Measurements from ENCODE around the gene DEPDC1B.

Gene DEPDC1B

DNA sequence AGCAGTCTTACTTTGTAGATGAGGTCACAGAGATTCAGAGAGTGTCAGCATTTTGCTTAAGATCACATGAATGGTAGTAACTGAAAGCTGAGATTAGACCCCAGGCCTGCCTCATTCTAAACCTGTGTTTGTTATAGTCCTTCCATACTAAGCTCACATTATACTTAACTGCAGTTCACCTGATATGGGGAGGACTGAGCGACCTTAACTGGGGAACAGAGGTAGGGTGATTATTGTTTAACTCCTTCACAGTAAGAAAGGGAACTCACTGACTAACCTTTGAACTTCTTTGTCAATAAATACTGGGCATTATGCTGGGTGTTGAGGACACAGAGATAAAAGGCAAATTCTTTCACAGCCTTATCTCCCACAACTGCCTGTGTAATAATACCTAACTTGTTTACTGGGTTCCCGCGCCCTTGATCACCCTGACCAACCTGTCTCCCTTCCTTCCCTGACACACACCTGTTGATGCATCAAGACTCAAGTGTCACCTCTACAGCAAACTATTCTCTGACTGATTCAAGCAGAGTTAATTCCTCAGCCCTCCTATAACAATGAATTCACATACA, 27.2 kb downstream of the DEPDC1B start:
- no peaks in the 10 kb centered on the region for H3K27me3 ChIP-seq (replicated peaks)
- DNase-seq = no peak
- H3K27ac ChIP-seq = no peak overlapping the region
- in situ Hi-C loops (cut with HindIII; ENCODE audit: low pct_ligation_motif_present, low sequenced_read_pairs) = no loop called here
- H3K36me3 ChIP-seq (replicated peaks) = no peaks in the 10 kb centered on the region
- no peak overlapping the region for H3K4me3 ChIP-seq (ENCODE audit: low read depth, low read length)
- TF ChIP-seq, protein P1, sequence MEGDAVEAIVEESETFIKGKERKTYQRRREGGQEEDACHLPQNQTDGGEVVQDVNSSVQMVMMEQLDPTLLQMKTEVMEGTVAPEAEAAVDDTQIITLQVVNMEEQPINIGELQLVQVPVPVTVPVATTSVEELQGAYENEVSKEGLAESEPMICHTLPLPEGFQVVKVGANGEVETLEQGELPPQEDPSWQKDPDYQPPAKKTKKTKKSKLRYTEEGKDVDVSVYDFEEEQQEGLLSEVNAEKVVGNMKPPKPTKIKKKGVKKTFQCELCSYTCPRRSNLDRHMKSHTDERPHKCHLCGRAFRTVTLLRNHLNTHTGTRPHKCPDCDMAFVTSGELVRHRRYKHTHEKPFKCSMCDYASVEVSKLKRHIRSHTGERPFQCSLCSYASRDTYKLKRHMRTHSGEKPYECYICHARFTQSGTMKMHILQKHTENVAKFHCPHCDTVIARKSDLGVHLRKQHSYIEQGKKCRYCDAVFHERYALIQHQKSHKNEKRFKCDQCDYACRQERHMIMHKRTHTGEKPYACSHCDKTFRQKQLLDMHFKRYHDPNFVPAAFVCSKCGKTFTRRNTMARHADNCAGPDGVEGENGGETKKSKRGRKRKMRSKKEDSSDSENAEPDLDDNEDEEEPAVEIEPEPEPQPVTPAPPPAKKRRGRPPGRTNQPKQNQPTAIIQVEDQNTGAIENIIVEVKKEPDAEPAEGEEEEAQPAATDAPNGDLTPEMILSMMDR (IDR thresholded peaks at IDR 0.05; ENCODE audit: low read depth, low read length, missing control alignments) = no peak

GRCh38 chr5:60671899-60672692, 27.9 kb downstream of the DEPDC1B start:
- in situ Hi-C loops (cut with HindIII; ENCODE audit: low pct_ligation_motif_present, low sequenced_read_pairs) = no loop called here

DNA sequence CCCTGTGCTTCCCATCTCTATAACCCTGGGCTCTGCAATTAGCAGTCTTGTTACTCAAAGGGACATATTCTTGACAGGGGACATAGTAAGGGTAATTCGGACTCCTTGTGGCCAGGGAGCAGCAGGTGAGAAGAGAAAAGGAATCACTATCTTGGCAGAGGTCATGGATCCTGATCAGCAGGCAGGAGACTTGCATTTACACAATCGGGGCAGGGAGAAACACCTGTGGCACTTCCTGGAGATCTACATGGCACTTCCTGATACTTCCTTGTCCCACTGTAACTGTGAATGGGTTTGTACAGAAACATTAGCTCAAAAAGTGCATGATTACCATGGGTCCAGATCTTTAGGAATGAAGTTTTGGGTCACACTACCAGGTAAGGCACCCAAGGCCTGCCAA, 29.2 kb downstream of the DEPDC1B start:
- H3K27me3 ChIP-seq (replicated peaks) = no peaks in the 10 kb centered on the region
- TF ChIP-seq, protein P1 (IDR thresholded peaks at IDR 0.05; ENCODE audit: low read depth, low read length, missing control alignments) = no peak
- H3K36me3 ChIP-seq (replicated peaks) = no peaks in the 10 kb centered on the region
- no peak overlapping the region for H3K4me3 ChIP-seq (ENCODE audit: low read depth, low read length)
- in situ Hi-C loops (cut with HindIII; ENCODE audit: low pct_ligation_motif_present, low sequenced_read_pairs) = no loop called here
- no peak for DNase-seq
- no peak overlapping the region for H3K27ac ChIP-seq

More at GRCh38 chr5:60671899-60672692, 27.9 kb downstream of the DEPDC1B start:
- H3K4me3 ChIP-seq (ENCODE audit: low read depth, low read length) = no peak overlapping the region
- no peak for DNase-seq
- TF ChIP-seq, protein P1 (IDR thresholded peaks at IDR 0.05; ENCODE audit: low read depth, low read length, missing control alignments) = no peak
- H3K27ac ChIP-seq = no peak overlapping the region
- H3K27me3 ChIP-seq (replicated peaks) = no peaks in the 10 kb centered on the region
- no peaks in the 10 kb centered on the region for H3K36me3 ChIP-seq (replicated peaks)

DNA sequence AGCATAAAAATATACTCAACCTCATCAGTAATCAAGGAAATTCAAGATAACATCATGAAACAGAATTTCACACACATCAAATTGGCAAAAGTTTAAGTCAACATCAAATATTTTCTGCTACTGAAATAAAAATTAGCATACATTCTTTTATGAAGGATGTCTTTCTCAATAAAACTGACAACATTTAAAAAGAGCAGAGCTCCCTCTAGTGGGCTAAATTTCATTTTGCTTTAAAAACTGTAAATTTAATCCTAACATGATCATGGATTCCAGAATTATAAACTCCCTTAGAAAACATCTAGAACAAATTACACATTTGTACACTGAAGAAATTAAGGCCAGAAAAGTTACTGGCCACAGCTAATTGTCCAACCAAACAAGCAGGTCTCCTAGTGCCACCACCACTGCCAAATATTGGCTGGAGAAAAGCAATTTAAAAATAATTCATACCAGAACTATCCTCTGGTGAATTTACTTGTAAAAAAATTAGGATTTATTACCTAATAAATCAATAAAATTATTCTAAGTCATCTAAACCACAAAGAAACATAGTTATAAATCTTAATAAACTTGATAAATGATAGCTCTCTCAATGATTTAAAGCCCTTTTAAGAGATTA, 31.2 kb downstream of the DEPDC1B start:
- in situ Hi-C loops (cut with HindIII; ENCODE audit: low pct_ligation_motif_present, low sequenced_read_pairs) = no loop called here
- DNase-seq = no peak

GRCh38 chr5:60651872-60652620, 47.9 kb downstream of the DEPDC1B start:
- TF ChIP-seq, protein P1 (IDR thresholded peaks at IDR 0.05; ENCODE audit: low read depth, low read length, missing control alignments) = no peak
- DNase-seq = peak; percentile 62
- Histone ChIP-seq H3K36me3 (replicated peaks) (no peaks in the 10 kb centered on the region), H3K4me3 (ENCODE audit: low read depth, low read length) (no peak overlapping the region), H3K27ac (peak overlapping the region; percentile 46), H3K27me3 (replicated peaks) (no peaks in the 10 kb centered on the region)
- in situ Hi-C loops (cut with HindIII; ENCODE audit: low pct_ligation_motif_present, low sequenced_read_pairs) = no loop called here

More for the DNA sequence above, 31.2 kb downstream of the DEPDC1B start:
- Histone ChIP-seq H3K36me3 (replicated peaks) (no peaks in the 10 kb centered on the region), H3K4me3 (ENCODE audit: low read depth, low read length) (no peak overlapping the region), H3K27me3 (replicated peaks) (no peaks in the 10 kb centered on the region), H3K27ac (no peak overlapping the region)
- TF ChIP-seq, protein P1 (IDR thresholded peaks at IDR 0.05; ENCODE audit: low read depth, low read length, missing control alignments) = peak; percentile 8
